Epidermal melanocyte (primary cell): ENCODE data around the gene CCDC13.
"Not testable (repeated sequence)": the region's sequence is repeated elsewhere in the genome, so short reads cannot be mapped to it uniquely, and the experiment has no call there.

ENCODE experiments used
- DNase-seq: peaks from one replicate; pipeline ENCODE4 v3.0.0; 2011; ENCODE audit warnings: low spot score; ENCODE audit not compliant: insufficient read length

Gene CCDC13

GRCh38 chr3:42772670-42773408, at the start of gene CCDC13:
Gene CCDC13 (minus strand): TSS chr3:42773253. CDS start chr3:42758345, 14,908 bp downstream.
- DNase-seq, result peak; percentile 79

- DNase-seq, result no peak
Observed at GRCh38 chr3:42822828-42823227, 49.8 kb upstream of the CCDC13 start.

GRCh38 chr3:42820746-42821051, 47.6 kb upstream of the CCDC13 start:
- DNase-seq, result no peak

GRCh38 chr3:42819351-42819965, 46.4 kb upstream of the CCDC13 start:
- DNase-seq, result no peak

- DNase-seq, result no peak
Observed at GRCh38 chr3:42815826-42816225, 42.8 kb upstream of the CCDC13 start.

GRCh38 chr3:42814914-42815507, 42.0 kb upstream of the CCDC13 start:
- DNase-seq, result no peak

- no peak for DNase-seq
Observed at GRCh38 chr3:42814246-42814645, 41.2 kb upstream of the CCDC13 start.

GRCh38 chr3:42811118-42811883, 38.2 kb upstream of the CCDC13 start:
- DNase-seq, result not testable (repeated sequence)

GRCh38 chr3:42810706-42811105, 37.7 kb upstream of the CCDC13 start:
- DNase-seq, result not testable (repeated sequence)

GRCh38 chr3:42809202-42809601, 36.1 kb upstream of the CCDC13 start, which contains the start of gene ACKR2:
Gene ACKR2 (plus strand): TSS chr3:42809445. CDS start chr3:42864503, 55,058 bp downstream.
- DNase-seq, result no peak

GRCh38 chr3:42807929-42808328, 34.9 kb upstream of the CCDC13 start:
- no peak for DNase-seq

- DNase-seq, result no peak
Observed at GRCh38 chr3:42805141-42805821, 32.2 kb upstream of the CCDC13 start.

GRCh38 chr3:42804831-42805132, 31.7 kb upstream of the CCDC13 start:
- DNase-seq, result no peak

GRCh38 chr3:42804106-42804830, 31.2 kb upstream of the CCDC13 start, which contains the start of gene HIGD1A:
Gene HIGD1A (minus strand): TSS chr3:42804490. CDS start chr3:42794253, 10,237 bp downstream.
- peak; percentile 94 for DNase-seq

GRCh38 chr3:42803414-42804105, 30.5 kb upstream of the CCDC13 start:
- no peak for DNase-seq

GRCh38 chr3:42802876-42803413, 29.9 kb upstream of the CCDC13 start:
- DNase-seq, result no peak

- DNase-seq, result no peak
Observed at GRCh38 chr3:42801784-42802183, 28.7 kb upstream of the CCDC13 start.

GRCh38 chr3:42801048-42801620, 28.1 kb upstream of the CCDC13 start:
- no peak for DNase-seq

- no peak for DNase-seq
Observed at GRCh38 chr3:42800251-42800650, 27.2 kb upstream of the CCDC13 start.
